AG04450 (cell line): ENCODE data around the gene CDC42EP3. TPM values are rescaled to one million over a fixed set of nuclear protein-coding genes. Genes with fewer than 3 reads are reported as not detected.
A peak's percentile ranks its signal among the peaks of the same experiment; 100 is the strongest.

Source experiments
- CTCF ChIA-PET: fragments of 300-600, 350-600 bp; formaldehyde crosslinking; extraction: SDS; loops from one replicate; lab custom pipeline; 2022; ENCODE audit warnings: antibody characterized with exemption, inconsistent platforms; lab: Charles Lee
- POLR2A ChIA-PET: fragments of 350-600 bp; formaldehyde crosslinking; extraction: SDS; loops from one replicate; lab custom pipeline; 2021; ENCODE audit warnings: antibody characterized with exemption, inconsistent platforms; lab: Yijun Ruan, JAX
- DNase-seq: peaks from one replicate; pipeline ENCODE4 v3.0.0-alpha.2; 2011; ENCODE audit warnings: low read depth, low spot score
- H3K27ac ChIP-seq: one replicate; pipeline ENCODE4 v1.5.1; 2012; ENCODE audit warnings: low read depth, low read length, control low read depth
- H3K27me3 ChIP-seq: one replicate; pipeline ENCODE4 v1.6.0; 2012; ENCODE audit warnings: low read length; ENCODE audit not compliant: control insufficient read depth, insufficient read depth
- H3K4me3 ChIP-seq: 2 replicates; pipeline ENCODE4 v1.5.1; 2011; ENCODE audit warnings: mild to moderate bottlenecking, low read depth, low read length, control low read depth
- H3K9me3 ChIP-seq: 2 replicates; pipeline ENCODE4 v1.5.1; 2012; ENCODE audit warnings: low read length; ENCODE audit not compliant: control insufficient read depth, insufficient read depth
- polyA plus RNA-seq: library from polyadenylated mRNA; depleted of rRNA; stranded (reverse); fragments of >200 nt; gene quantifications from 2 replicates; pipeline ENCODE4 v1.2.3, GENCODE V29; 2011
- TF ChIP-seq, protein P1 (sequence below): IDR thresholded peaks from 2 replicates; pipeline ENCODE4 v1.5.1; 2011; ENCODE audit warnings: low read depth, low read length, control low read depth, inconsistent platforms

CDC42EP3 gene
- polyA plus RNA-seq, 1 experiment = 245 TPM

DNA sequence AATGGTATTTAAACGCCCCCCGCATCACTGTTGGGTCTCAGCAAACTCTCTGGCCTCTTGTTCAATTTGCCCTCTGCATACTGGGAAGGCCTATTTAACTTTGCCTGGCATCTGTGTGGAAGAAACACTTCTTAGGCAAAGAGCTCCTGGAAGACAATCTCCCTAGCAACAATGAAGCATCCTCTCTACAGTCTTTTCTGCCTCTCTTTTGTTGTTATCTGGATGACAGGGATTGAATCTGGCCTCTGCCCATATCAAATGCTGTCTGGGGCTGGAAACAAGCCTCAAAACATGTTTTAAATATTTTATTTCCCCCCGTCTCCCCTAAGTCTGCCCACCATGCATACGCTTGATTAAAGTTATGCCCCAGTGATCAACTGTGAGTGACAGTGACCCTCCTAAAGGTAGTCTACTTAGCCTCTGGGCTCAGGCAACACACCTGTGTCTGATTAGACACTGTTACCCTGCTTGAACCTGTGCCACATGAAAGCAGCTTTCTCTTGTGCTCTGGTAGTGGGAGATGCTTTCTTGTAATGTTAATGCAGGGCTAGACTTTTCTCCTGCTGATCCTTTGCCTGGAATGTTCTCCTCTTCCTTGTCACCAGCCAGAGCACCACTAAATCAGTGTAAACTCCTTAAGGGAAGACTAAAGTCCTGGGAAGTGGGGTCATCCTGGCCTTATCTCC lies 34.9 kb downstream of the CDC42EP3 start:
- DNase-seq = no peak
- POLR2A ChIA-PET = no interaction called here
- H3K27ac ChIP-seq = peak overlapping the region; percentile 4

DNA sequence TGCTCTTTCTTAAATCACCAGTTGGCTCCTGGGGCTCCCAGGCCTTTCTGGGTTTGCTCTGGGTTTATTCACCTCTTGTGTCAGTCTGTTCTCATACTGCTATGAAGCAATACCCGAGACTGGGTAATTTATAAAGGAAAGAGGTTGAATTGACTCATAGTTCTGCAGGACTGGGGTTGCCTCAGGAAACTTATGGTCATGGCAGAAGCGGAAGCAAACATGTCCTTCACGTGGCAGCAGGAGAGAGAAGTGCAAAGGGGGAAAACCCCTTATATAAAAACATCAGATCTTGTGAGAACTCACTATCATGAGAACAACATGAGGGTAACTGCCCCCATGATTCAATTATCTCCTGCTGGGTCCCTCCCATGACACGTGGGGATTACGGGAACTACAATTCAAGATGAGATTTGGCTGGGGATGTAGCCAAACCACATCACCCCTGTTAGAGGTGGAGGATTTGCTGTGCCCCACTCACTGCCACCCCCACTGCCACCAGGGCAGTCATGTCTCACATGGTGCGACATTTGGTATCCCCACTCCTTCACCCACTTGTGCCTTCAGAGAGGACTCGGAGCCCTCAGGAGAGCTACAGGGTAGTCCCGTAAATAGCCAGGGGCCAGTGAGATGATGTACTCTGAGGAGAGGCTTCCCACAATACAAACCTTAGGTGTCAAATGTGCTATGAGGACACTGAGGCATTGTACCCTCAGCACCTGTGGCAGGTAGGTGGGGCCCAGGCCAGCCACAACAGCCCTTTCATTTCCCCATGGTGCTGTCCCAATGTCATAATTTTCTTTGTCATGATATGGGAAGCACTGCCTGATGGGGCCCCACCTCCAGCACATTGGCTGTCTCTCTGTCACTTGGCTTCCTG lies 35.7 kb downstream of the CDC42EP3 start:
- POLR2A ChIA-PET = no interaction called here
- TF ChIP-seq, protein P1, sequence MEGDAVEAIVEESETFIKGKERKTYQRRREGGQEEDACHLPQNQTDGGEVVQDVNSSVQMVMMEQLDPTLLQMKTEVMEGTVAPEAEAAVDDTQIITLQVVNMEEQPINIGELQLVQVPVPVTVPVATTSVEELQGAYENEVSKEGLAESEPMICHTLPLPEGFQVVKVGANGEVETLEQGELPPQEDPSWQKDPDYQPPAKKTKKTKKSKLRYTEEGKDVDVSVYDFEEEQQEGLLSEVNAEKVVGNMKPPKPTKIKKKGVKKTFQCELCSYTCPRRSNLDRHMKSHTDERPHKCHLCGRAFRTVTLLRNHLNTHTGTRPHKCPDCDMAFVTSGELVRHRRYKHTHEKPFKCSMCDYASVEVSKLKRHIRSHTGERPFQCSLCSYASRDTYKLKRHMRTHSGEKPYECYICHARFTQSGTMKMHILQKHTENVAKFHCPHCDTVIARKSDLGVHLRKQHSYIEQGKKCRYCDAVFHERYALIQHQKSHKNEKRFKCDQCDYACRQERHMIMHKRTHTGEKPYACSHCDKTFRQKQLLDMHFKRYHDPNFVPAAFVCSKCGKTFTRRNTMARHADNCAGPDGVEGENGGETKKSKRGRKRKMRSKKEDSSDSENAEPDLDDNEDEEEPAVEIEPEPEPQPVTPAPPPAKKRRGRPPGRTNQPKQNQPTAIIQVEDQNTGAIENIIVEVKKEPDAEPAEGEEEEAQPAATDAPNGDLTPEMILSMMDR = no peak
- CTCF ChIA-PET = interaction anchor here (2.7 kb wide), 1 partner anchor 241 kb away, joined by 6 read pairs; no protein-coding TSS in a partner anchor
- no peak for DNase-seq
- Histone ChIP-seq H3K27ac (peak overlapping the region; percentile 59), H3K27me3 (no peaks in the 10 kb centered on the region), H3K4me3 (no peak overlapping the region), H3K9me3 (no peaks in the 10 kb centered on the region)

More for the DNA sequence above, 34.9 kb downstream of the CDC42EP3 start:
- H3K27me3 ChIP-seq = no peaks in the 10 kb centered on the region
- TF ChIP-seq, protein P1 = no peak
- CTCF ChIA-PET = interaction anchor here (1.0 to 2.7 kb wide), 2 partner anchors 241 kb away, joined by 3 to 6 read pairs; no protein-coding TSS in a partner anchor
- no peaks in the 10 kb centered on the region for H3K9me3 ChIP-seq
- H3K4me3 ChIP-seq = no peak overlapping the region

DNA sequence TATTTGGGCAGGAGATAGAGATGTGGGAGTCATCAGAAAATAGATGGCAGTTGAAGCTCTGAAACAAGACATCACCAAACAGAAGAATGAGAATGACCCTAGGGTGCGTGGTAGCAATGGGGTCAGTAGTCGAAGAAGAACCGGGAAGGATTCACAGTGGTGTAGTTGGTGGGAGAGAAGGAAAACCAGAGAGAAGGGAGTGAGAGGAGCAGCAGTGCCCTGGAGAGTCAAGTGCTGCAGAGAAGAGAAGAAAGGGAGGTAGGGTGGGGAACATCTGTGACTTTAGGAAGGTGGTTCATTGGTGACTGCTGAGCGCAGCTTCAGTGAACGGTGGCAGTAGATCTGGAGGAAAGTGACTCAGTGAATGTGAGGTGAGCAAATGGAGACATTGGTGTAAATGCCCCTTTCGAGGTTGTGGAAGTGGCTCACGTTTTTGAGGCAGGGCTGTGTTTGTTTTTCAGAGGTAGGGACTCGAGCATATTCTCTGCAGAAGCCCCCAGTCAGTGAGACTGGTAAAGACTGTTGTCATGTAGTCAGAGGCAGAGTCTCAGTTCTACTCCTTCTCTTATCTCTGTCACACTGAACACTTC lies 36.4 kb downstream of the CDC42EP3 start:
- Histone ChIP-seq H3K9me3 (no peaks in the 10 kb centered on the region), H3K27me3 (no peaks in the 10 kb centered on the region), H3K27ac (no peak overlapping the region), H3K4me3 (no peak overlapping the region)
- DNase-seq = no peak
- POLR2A ChIA-PET = no interaction called here
- TF ChIP-seq, protein P1 = no peak
- CTCF ChIA-PET = no interaction called here

DNA sequence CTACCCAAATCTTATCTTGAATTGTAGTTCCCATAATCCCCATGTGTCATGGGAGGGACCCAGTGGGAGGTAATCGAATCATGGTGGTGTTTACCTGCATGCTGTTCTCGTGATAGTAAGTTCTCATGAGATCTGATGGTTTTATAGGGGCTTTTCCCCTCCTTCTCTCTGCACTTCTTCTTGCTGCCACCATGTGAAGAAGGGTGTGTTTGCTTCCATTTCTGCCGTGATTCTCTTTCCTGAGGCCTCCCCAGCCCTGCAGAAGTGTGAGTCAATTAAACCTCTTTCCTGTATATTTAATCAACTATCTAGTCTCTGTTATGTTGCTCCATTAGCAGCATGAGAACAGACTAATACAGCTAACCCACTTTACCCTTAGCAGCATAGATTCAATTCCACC lies 37.6 kb downstream of the CDC42EP3 start:
- DNase-seq = no peak
- no peaks in the 10 kb centered on the region for H3K27me3 ChIP-seq
- H3K27ac ChIP-seq = no peak overlapping the region
- H3K4me3 ChIP-seq = no peak overlapping the region
- POLR2A ChIA-PET = interaction anchor here (0.6 kb wide), 1 partner anchor 1264 kb away, joined by 6 read pairs; no protein-coding TSS in a partner anchor
- TF ChIP-seq, protein P1 = no peak
- H3K9me3 ChIP-seq = no peaks in the 10 kb centered on the region
- CTCF ChIA-PET = no interaction called here
